HepG2 (cell line): ENCODE measurements around the gene IL1B. TPM values are rescaled to one million over a fixed set of nuclear protein-coding genes. Genes with fewer than 3 reads are reported as not detected.

ENCODE experiments used
- HOXA9 ChIP-seq: sonication (generic); formaldehyde crosslinking; IDR thresholded peaks from 2 replicates; pipeline ENCODE4 v1.8.1; 2022; ENCODE audit warnings: missing genetic modification reagents, mild to moderate bottlenecking, moderate library complexity, borderline replicate concordance
- KAT8 ChIP-seq: IDR thresholded peaks from 2 replicates; pipeline ENCODE4 v1.6.1; 2016; ENCODE audit warnings: missing genetic modification reagents, missing compliant biosample characterization
- MIXL1 ChIP-seq: IDR thresholded peaks from 2 replicates; pipeline ENCODE4 v1.6.1; 2016
- MNT ChIP-seq: fragments of 450-650 bp; IDR thresholded peaks from 2 replicates; pipeline ENCODE4 v1.6.1; 2016
- MXD3 ChIP-seq: IDR thresholded peaks from 2 replicates; pipeline ENCODE4 v1.6.1; 2016; ENCODE audit warnings: mild to moderate bottlenecking, missing biosample characterization, missing genetic modification reagents
- PAWR ChIP-seq: sonication (generic); formaldehyde crosslinking; IDR thresholded peaks from 2 replicates; pipeline ENCODE4 v1.4.0; 2020; ENCODE audit warnings: missing genetic modification reagents, mild to moderate bottlenecking, borderline replicate concordance
- PHF21A ChIP-seq: sonication (generic); formaldehyde crosslinking; IDR thresholded peaks from 2 replicates; pipeline ENCODE4 v1.5.0; 2020; ENCODE audit warnings: mild to moderate bottlenecking, missing genetic modification reagents
- POLR2AphosphoS5 ChIP-seq: IDR thresholded peaks from 2 replicates; pipeline ENCODE4 v1.6.1; 2012; ENCODE audit warnings: low read depth, low read length
- ZNF496 ChIP-seq: sonication (generic); formaldehyde crosslinking; IDR thresholded peaks from 2 replicates; pipeline ENCODE4 v1.8.1; 2023; ENCODE audit warnings: mild to moderate bottlenecking, moderate library complexity, missing genetic modification reagents; ENCODE audit not compliant: insufficient replicate concordance
- ZNF556 ChIP-seq: sonication (generic); formaldehyde crosslinking; IDR thresholded peaks from 2 replicates; pipeline ENCODE4 v1.4.0; 2020; ENCODE audit warnings: mild to moderate bottlenecking, missing genetic modification reagents, borderline replicate concordance
- ZNF660 ChIP-seq: sonication (generic); formaldehyde crosslinking; IDR thresholded peaks from 2 replicates; pipeline ENCODE4 v1.5.1; 2020; ENCODE audit warnings: mild to moderate bottlenecking, low read depth, missing genetic modification reagents, borderline replicate concordance
- polyA plus RNA-seq, 8 experiments: library from polyadenylated mRNA; depleted of rRNA in 3 of 8; stranded (reverse) in 7 of 8; unstranded in 1 of 8; fragments of >200 nt; fragmentation: Illumina TruSeq in 4 of 8; extraction: Trizol in 4 of 8; gene quantifications; 2 replicates each; pipeline versions ENCODE4 v1.2.1 to v1.2.3, GENCODE V29; 2011 to 2016; ENCODE audit warnings: low read depth in 4 of 8, missing spikeins in 1 of 8, mixed read lengths in 1 of 8; ENCODE audit not compliant: insufficient read depth in 1 of 8
- total RNA-seq, 5 experiments: library from RNA; depleted of rRNA; stranded (reverse); fragments of >200 nt; fragmentation: Illumina TruSeq; extraction: Trizol; gene quantifications; 2 replicates each; pipeline ENCODE4 v1.2.3, GENCODE V29; 2016; ENCODE audit warnings: low read depth in 1 of 5
- TF ChIP-seq, protein P1 (sequence below): sonication (generic); formaldehyde crosslinking; IDR thresholded peaks from 2 replicates; pipeline ENCODE4 v1.4.0; 2020; ENCODE audit warnings: missing genetic modification reagents
- TF ChIP-seq, protein P2 (sequence below): sonication (generic); formaldehyde crosslinking; IDR thresholded peaks from one replicate; pipeline ENCODE4 v1.5.1; 2020; ENCODE audit warnings: mild to moderate bottlenecking, missing genetic modification reagents; ENCODE audit errors: not compliant biosample characterization

The IL1B gene
- total and polyA plus RNA-seq, 2 of the 13 experiments (the other 11 are each of a cell fraction or from before 2014, with no cell fraction given), result 0.18 TPM; not detected in 1

DNA sequence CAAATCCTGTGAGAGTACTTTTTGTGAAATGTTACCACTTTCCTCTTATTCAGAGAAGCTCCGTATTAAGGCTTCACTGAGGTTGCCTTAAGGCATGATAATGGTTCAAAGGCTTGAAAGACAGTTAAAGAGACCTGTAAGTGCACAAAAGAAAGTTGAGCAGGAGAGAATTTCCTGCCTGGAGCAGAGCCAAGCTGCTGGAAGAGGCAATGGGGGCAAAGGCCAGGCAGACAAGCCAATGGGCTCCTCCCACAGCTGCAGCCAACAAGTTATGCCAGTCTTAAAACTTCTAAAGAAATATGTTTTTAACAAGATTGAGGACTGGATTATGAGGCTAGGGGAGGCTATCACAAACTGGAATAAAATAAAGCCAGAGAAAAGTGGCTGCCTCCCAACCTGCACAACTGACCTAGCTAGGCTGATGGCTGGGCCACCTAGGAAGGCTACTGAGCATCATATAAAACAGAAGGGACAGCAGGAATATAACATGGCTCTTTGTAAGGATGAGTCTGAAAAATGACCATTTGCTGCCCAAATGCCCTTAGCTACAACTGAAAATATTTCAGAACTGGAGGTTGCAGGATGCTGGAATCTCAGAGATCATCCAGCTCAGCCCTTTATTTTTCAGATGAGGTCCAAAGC lies 2.1 kb downstream of the IL1B start (continued):
- 0 out of 2 replicates have a peak, but pooled peaks have one; percentile 18 for TF ChIP-seq MIXL1
- no peak for TF ChIP-seq ZNF496 (CRISPR knock-in tag)
- TF ChIP-seq MNT, result no peak
- TF ChIP-seq, protein P1, sequence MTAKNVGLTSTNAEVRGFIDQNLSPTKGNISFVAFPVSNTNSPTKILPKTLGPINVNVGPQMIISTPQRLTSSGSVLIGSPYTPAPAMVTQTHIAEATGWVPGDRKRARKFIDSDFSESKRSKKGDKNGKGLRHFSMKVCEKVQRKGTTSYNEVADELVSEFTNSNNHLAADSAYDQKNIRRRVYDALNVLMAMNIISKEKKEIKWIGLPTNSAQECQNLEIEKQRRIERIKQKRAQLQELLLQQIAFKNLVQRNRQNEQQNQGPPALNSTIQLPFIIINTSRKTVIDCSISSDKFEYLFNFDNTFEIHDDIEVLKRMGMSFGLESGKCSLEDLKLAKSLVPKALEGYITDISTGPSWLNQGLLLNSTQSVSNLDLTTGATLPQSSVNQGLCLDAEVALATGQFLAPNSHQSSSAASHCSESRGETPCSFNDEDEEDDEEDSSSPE (CRISPR knock-in tag), result no peak
- TF ChIP-seq ZNF660, result no peak
- TF ChIP-seq ZNF556 (CRISPR knock-in tag), result no peak
- no peak for TF ChIP-seq PAWR (CRISPR knock-in tag)
- TF ChIP-seq, protein P2, sequence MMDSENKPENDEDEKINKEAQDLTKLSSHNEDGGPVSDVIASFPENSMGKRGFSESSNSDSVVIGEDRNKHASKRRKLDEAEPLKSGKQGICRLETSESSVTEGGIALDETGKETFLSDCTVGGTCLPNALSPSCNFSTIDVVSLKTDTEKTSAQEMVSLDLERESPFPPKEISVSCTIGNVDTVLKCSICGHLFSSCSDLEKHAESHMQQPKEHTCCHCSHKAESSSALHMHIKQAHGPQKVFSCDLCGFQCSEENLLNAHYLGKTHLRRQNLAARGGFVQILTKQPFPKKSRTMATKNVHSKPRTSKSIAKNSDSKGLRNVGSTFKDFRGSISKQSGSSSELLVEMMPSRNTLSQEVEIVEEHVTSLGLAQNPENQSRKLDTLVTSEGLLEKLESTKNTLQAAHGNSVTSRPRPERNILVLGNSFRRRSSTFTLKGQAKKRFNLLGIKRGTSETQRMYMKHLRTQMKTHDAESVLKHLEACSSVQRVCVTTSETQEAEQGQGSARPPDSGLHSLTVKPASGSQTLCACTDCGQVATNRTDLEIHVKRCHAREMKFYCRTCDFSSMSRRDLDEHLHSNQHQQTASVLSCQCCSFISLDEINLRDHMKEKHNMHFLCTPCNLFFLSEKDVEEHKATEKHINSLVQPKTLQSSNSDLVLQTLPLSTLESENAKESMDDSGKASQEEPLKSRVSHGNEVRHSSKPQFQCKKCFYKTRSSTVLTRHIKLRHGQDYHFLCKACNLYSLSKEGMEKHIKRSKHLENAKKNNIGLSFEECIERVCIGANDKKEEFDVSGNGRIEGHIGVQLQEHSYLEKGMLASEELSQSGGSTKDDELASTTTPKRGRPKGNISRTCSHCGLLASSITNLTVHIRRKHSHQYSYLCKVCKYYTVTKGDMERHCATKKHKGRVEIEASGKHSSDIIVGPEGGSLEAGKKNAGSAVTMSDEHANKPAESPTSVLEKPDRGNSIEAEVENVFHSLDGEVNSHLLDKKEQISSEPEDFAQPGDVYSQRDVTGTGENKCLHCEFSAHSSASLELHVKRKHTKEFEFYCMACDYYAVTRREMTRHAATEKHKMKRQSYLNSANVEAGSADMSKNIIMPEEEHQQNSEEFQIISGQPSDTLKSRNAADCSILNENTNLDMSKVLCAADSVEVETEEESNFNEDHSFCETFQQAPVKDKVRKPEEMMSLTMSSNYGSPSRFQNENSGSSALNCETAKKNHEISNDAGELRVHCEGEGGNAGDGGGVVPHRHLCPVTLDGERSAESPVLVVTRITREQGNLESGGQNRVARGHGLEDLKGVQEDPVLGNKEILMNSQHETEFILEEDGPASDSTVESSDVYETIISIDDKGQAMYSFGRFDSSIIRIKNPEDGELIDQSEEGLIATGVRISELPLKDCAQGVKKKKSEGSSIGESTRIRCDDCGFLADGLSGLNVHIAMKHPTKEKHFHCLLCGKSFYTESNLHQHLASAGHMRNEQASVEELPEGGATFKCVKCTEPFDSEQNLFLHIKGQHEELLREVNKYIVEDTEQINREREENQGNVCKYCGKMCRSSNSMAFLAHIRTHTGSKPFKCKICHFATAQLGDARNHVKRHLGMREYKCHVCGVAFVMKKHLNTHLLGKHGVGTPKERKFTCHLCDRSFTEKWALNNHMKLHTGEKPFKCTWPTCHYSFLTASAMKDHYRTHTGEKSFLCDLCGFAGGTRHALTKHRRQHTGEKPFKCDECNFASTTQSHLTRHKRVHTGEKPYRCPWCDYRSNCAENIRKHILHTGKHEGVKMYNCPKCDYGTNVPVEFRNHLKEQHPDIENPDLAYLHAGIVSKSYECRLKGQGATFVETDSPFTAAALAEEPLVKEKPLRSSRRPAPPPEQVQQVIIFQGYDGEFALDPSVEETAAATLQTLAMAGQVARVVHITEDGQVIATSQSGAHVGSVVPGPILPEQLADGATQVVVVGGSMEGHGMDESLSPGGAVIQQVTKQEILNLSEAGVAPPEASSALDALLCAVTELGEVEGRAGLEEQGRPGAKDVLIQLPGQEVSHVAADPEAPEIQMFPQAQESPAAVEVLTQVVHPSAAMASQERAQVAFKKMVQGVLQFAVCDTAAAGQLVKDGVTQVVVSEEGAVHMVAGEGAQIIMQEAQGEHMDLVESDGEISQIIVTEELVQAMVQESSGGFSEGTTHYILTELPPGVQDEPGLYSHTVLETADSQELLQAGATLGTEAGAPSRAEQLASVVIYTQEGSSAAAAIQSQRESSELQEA (CRISPR knock-in tag), result no peak
- TF ChIP-seq POLR2AphosphoS5, result no peak
- TF ChIP-seq KAT8 (CRISPR knock-in tag), result 0 out of 2 replicates have a peak, but pooled peaks have one; percentile 18
- 0 out of 2 replicates have a peak, but pooled peaks have one; percentile 31 for TF ChIP-seq PHF21A (CRISPR knock-in tag)
- TF ChIP-seq HOXA9 (CRISPR knock-in tag), result no peak
- no peak for TF ChIP-seq MXD3 (CRISPR knock-in tag)
